Activated T-helper 1 cell treated with Interleukin-2 at 50 U/mL for 16 hours (primary cell): ENCODE results near the gene CSNK1E.
A peak's percentile ranks its signal among the peaks of the same experiment; 100 is the strongest.

Experiments used
- DNase-seq: peaks from one replicate; pipeline ENCODE4 v3.0.0-alpha.2; 2020; ENCODE audit warnings: low read depth

The CSNK1E gene

GRCh38 chr22:38305471-38306448 is 11.5 kb downstream of the CSNK1E start:
- DNase-seq = peak; percentile 9

GRCh38 chr22:38304526-38304925 is 12.7 kb downstream of the CSNK1E start:
- no peak for DNase-seq

- no peak for DNase-seq
Observed at GRCh38 chr22:38303974-38304373, 13.3 kb downstream of the CSNK1E start.

- DNase-seq = no peak
Observed at GRCh38 chr22:38302906-38303305, 14.3 kb downstream of the CSNK1E start.

- no peak for DNase-seq
Observed at GRCh38 chr22:38300946-38301345, 16.3 kb downstream of the CSNK1E start.

- DNase-seq = no peak
Observed at GRCh38 chr22:38300197-38300945, 16.9 kb downstream of the CSNK1E start.

- DNase-seq = no peak
Observed at GRCh38 chr22:38299770-38300102, 17.5 kb downstream of the CSNK1E start.

GRCh38 chr22:38298312-38299005 is 18.8 kb downstream of the CSNK1E start:
- peak; percentile 10 for DNase-seq

- no peak for DNase-seq
Observed at GRCh38 chr22:38296372-38296771, 20.9 kb downstream of the CSNK1E start.

- DNase-seq = no peak
Observed at GRCh38 chr22:38295863-38296262, 21.4 kb downstream of the CSNK1E start.

- no peak for DNase-seq
Observed at GRCh38 chr22:38295339-38295738, 21.9 kb downstream of the CSNK1E start.

- DNase-seq = no peak
Observed at GRCh38 chr22:38294193-38294592, 23.0 kb downstream of the CSNK1E start.

- no peak for DNase-seq
Observed at GRCh38 chr22:38292694-38293093, 24.5 kb downstream of the CSNK1E start.

- DNase-seq = no peak
Observed at GRCh38 chr22:38291201-38291777, 25.9 kb downstream of the CSNK1E start.

GRCh38 chr22:38290347-38290746 is 26.9 kb downstream of the CSNK1E start:
- DNase-seq = no peak

GRCh38 chr22:38289583-38290082 is 27.6 kb downstream of the CSNK1E start:
- no peak for DNase-seq

GRCh38 chr22:38286915-38287669 is 30.1 kb downstream of the CSNK1E start:
- DNase-seq = no peak

GRCh38 chr22:38285018-38285417 is 32.2 kb downstream of the CSNK1E start:
- DNase-seq = no peak

- DNase-seq = no peak
Observed at GRCh38 chr22:38284042-38284402, 33.2 kb downstream of the CSNK1E start.

- DNase-seq = no peak
Observed at GRCh38 chr22:38282397-38282796, 34.8 kb downstream of the CSNK1E start.

- no peak for DNase-seq
Observed at GRCh38 chr22:38276166-38276565, 41.1 kb downstream of the CSNK1E start.
